NCI-H2171 treated with DMSO at 0.1 percent for 48 hours (cell line): ENCODE measurements around the gene F13A1.

Experiments
- DNase-seq: peaks from one replicate; lab custom pipeline; 2025; lab: John Stamatoyannopoulos, UW

The F13A1 gene

DNA sequence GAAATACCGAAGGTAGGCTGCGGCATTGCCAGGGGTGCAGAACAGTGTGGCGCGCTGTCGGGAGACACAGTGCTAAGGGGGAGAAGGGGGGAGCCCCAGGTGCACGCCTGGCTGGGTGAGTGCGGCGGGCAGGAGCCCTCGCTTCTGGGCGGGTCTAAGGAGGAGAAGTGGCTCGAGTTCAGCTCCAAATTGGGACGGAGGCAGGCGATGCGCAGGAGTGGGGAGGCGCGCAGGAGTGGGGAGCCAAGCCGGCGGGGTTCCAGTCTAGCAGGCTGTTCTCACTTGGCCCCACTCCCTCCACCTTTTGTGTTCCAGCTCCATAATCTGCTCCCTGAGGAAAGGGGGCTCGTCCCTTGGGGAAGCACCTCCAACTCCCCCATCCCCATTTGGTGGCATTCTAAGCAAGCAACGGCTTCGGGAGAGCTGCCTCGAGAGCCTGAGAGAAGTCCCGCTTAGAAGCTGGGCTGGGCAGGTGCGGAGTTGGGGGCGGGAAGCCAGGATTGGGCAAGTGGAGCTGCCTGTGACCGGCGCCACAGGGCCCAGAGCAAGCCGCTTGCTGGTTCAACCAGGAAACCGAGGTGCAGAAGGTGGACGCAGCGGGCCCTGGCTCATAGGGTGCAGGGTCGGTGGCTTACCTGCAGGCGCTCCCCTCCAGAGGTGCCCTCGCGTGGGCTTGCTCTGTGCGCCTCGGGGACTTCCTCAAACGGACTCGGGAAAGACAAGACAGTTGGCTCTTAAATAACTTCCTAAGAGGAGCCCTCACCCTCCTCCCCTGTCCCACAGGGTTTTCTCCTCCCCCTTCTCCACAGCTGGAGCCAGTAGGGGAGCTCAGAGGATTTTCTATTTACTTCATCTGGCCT is at the start of gene F13A1:
TSS of gene F13A1 (minus strand) at position 711 of the 860 bp plus-strand sequence. CDS start 1,998 bp downstream, outside the sequence.
- DNase-seq: no peak

DNA sequence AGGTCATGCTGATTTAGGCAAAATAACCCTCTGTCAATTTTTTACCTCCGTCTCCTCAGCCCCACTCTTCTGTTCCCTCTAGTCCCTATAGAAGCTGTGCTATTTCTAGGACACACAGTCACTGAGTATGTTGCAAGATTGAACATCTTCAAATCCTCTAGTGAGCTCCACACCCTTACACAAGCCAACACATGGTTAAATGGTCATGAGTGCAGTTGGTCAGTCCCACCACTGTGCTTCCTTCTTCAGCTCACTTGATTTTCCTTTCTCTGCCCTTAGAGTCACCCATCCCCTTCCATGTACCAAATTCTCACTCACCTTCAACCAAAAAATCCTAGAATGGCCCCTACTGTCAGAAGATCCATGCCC is 48.2 kb upstream of the F13A1 start:
- no peak for DNase-seq

DNA sequence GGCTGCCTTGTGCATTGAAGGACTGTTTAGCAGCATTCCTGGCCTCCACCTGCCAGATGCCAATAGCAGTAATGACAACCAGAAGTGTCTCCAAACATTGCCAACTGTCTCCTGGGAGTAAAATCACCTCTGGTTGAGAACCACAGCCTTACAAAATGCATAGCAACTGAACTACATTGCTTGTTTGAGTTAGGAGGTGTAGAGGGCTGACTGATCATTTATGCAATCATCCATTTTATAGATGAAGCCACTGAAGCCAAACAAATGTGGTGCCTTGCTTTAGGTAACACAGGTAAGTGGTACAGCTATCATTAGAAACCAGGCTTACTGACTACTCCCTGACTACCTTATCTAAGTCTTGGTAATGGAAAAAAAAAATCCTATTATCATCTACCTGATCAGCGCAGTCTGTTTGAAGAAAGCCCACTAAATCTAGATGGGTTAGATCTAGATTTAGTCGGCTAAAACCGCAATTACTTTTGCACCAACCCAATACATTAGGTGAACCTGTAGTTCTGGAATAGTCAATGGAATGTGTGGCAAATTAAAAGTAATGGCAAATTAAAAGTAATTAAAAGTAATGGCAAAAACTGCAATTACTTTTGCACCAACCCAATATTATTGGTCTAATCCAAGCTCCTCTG is 47.7 kb upstream of the F13A1 start:
- no peak for DNase-seq

DNA sequence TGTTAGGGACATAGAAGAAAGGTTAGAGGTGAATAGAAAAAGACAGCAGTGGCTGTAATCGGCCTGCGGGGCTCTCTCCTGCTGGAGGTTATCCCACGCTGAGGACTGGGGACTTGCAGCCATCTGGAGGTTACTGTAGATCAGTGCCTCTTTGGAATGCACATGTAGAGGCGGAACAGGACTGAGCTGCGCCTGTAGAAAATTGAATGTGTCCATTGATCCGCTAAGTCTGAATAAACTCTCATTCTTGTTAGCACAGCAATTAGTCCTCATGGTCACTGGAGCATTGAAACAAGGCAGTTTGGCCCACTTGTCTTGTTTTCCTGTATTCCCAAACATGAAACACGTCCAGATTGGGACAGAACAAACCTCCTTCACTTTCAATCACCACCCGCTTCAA is 46.3 kb upstream of the F13A1 start:
- no peak for DNase-seq

DNA sequence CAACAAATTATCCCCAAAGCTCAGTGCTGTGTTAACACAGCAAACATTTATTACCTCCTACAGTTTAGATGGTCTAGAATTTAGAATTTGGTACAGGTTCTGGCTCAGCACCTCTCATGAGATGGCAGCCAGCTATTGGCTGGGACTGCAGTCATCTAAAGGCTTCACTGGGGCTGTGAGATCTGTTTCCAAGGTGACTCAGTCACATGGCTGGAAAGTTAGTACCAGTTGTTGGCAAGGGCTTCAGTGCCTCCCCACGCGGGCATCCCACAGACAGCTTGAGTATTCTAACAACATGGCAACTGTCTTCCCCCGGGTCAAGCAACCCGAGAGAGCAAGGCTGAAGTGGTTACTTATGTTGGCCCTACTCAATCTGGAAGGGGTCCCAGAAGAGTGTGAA is 44.8 kb upstream of the F13A1 start:
- DNase-seq: no peak

DNA sequence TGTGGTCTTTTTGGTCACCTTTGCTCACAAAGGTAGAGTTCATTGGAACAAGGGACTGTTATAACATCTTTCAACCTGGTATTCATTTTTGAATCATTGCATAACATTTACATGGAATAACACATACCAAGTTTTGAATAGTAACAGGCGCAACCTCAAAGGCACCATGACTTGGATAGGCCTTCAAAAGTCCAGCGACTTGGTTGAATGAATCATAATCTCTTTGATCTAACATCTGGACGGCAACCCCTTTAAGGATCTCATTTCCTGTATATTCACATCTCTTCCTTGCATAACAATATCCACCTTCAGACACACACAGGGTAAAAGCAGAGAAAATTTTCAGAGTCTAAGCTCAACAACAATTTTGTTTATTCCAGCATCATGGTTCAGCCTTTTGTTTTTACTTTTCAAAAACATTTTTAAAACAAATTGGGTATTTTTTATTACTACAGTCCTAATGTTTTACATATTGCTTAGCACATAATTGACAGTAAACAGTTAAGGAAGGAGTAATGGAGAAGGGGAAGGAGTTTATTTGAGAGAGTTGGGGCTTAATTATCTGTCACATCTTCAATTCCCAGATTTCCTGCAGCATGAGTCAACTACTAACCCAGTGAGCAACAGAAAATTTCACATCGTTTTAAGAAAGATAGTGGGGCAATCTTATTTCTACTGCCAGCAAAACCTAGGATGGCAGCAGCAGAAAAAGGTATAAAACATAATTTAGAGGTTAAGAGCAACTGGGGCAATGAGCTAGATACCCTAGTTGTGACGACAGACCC is 41.8 kb upstream of the F13A1 start:
- DNase-seq: no peak

DNA sequence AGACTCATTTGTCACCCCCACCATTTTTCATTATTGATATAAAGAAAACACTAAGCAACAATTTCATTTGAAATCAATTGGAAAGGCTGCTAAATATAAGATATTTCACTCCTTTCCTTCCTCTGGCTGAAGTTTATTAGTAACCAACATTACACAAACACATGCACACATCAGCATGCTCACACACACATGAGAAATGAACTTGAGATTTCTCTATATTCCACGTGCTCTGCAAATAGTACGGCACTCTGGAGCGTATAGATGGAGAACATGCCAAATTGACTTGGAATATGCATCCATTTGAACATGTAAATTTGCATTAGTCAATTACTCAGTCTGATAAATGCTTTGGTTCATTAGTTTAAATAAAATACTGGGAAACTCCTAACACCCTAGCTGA is 37.1 kb upstream of the F13A1 start:
- no peak for DNase-seq

DNA sequence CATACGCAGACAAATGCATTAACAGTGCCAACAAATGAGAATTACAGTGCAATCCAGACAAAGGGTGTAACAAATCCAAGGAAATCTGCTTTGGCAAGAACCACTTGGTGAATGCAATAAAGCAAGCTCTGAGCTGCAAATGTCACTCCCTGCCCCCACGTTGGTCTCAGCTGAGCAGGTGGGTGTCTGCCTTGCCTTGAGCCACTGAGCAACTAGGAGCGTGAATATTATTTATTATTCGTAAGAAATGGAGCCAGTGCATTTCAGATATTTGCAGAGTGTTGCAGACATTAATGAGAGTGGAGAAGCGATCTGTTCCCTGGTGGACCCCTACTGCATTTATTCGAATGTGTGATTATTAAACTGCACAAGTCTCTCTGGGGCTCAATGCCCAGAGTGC is 36.6 kb upstream of the F13A1 start:
- no peak for DNase-seq

DNA sequence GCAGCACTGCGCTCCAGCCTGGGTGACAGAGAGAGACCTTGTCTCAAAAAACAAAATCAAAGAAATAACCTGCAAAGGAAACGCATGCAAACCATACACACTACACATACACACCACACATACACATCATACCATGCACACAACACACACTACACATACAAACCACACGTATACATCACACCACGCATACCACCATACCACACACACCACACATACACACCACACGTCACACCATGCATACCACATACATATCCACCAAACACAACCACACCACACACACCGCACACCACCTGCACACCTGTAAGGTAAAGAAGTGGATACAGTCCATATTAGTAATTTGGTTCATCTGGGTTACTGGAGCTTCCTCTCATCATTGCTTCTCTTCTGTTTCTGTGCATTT is 32.3 kb upstream of the F13A1 start:
- no peak for DNase-seq

DNA sequence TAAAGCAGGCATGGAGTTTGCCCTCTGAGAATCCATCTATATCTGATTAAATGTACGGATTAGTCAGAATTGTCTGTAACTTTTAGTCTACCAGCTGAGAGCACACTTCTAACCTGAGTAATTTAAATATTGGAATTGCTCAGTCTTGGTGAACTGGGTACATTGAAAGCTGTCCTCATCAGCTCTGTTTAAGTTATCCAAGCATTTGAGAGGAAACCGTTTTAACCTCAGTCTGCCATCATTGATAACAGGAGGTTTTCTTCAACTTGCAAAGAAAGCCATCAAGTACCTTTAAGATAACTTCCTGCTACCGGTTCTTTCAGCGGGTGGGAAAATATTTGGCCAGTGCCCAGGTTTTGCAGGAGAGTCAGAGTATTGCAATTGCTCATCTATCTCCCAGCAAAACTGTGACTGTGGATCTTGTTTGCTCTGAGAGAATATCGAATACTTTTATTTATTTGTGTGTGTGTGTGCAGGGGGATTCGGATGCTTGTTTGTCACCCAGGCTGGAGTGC is 31.1 kb upstream of the F13A1 start:
- DNase-seq: no peak

DNA sequence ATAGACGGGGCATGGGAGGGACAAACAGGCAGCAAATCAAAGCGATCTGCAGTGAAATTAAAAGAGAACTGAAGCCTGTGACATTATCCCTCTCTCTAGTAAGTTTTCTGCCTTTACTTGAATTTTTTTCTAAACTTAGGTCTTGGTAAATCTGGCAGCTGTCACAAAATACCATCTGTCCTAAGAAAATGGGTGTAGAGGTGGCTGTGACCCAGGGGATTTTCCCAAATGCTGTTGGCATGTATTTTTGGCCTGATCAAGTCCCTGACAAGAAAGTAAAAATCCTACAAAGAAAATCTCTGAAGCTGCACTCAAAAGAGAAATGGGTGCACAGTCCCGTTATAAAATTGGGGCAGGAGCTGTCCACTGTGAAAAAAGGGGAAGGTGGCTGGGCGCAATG is 30.2 kb upstream of the F13A1 start:
- no peak for DNase-seq

DNA sequence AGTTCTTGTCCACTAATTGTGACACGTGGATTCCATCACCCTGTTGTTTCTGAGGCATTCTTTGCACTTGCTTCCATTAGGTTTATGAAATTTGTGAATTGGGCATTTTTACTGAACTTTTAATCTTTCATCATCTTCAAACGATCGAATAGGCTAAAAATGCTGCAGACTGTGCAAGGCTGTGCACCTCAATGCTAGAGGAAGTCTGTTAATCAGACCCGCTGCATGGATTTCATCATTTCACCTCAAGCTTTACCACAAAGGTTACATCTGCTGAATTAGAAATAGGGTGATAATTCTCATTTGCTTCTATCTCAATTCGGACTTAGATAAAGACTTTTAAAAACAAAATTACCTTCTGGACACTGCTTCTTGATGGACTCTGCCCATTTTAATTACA is 27.8 kb upstream of the F13A1 start:
- no peak for DNase-seq

DNA sequence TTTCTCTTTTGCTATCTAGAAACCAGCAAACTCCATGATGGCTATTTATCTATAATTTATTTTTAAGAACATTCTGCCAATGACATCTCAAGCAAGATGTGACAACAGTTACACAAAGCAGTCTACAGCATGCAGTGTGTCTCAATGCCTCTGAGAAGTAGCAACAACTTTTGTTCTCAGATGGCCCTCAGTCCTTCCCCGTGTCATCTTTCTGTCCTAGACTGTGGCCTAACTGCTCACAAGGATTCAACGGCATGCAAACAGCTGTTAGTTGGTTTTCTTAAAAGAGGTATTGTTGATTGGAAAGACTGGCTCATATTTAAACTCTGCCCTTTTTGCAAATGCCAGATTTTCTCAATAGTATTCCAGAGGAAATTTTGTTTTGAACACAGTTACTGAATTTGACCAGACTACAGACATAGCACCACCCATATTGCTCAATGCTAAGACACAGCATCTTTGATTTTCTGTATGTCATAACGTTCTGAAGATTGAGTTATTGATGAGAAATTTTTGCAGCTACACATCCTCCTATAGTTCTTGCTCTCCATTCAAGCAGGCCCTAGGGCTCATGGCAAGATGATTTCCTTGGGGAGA is 26.1 kb upstream of the F13A1 start:
- no peak for DNase-seq

DNA sequence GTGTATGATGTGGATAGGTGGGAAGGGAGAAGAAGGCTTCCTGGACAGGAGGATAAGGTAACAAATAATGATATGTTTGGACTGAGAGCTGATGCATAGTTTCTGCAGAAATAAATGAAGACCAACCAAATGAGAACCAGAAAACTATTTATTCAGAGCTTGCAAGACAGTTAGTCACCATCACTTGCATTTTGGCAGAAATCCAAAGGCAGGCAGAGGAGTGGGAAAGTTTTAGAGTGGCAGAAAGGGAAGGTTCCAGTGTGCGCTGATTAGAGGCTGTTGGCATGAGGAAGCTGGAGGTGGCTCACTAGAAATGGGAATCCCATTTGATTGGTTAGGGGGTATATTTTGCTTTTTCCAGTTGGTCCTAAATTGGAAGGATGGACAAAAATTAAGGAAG is 13.0 kb upstream of the F13A1 start:
- no peak for DNase-seq

DNA sequence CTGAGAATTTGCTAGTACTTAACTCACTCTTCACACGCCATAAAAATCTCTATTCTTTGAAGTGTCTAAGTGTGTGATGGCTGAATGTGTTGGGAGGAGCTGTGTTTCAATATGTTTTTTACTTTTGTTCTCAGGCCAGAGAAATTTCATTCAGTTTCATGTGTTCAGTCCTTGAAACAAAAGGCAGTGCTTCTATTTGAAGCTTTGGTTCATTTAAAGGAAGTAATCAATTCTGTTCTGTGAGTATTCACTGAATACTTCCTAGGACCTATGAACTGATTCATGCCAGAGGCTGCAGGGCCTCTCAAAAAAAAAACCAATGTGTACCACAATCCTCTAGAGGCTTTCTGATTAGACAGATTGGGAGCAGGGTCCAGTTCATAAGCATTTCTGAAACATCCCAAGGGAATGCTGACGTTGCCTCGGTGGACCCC is 12.4 kb upstream of the F13A1 start:
- no peak for DNase-seq

DNA sequence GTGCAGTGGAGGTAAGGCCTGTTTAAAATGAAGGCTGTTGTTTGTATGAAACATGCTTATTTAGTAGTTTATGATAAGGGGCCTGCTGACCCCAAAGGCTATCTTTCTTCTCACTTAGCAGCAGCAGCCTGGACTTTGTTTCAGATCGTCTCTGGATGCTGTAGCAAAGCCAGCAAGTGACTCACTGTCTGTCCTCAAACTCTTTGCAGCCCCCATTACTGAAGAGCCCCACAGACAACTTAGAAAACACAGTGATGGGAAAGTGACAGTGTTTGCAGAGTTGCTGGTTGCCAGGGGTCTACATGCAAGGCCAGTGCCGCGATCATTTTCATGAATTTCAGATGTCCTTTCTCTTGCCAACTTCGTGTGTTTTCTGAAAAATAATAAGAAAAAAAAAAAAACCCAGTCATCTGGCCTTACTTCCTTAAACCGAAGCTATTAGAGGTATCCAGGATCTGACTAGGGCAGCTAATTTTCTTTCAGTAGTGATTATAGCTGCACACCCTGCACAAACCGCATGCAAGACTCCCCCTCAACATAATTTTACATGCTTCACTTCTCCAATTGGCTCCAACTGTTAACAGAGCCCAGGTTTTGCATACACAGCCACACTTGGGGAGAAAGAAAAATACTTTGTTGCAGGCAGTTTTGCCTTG is 11.6 kb upstream of the F13A1 start:
- no peak for DNase-seq

DNA sequence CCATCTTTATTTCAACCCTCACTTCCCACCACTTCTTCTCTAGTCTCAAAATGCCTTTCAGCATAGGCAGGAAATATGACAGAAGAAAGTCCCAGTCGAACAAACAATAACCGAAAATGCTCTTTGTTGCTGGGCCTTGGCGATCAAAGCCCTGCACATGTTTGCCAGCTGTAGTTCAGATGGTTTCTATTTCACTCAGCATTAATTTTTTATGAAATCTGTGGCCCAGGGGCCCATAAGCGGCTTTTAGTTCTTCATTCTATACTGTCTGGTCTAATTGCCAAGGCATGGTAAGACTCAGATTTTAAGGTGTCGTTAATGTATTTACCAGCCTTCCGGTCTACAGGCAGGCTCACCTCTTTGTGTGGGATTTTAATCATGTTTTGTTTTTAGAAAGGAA is 10.9 kb upstream of the F13A1 start:
- DNase-seq: no peak

DNA sequence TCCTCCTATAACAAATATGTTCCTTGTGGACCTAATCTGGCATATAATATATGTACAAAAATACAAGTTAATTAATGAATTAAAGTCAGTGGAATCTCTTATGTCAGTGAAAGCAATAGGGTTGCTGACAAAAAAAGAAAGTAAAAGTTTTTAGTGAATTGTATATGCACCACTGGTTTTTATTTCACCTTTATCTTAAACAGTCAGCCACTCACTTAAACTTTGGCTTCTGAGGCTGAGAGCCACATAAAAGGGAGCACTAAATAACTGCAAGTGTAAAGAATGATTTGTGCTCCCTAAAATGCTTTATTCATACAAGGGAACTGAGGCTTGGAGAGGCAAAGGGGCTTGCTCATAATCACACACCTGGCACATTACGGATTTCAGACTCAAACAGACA is 9.9 kb upstream of the F13A1 start:
- DNase-seq: no peak

DNA sequence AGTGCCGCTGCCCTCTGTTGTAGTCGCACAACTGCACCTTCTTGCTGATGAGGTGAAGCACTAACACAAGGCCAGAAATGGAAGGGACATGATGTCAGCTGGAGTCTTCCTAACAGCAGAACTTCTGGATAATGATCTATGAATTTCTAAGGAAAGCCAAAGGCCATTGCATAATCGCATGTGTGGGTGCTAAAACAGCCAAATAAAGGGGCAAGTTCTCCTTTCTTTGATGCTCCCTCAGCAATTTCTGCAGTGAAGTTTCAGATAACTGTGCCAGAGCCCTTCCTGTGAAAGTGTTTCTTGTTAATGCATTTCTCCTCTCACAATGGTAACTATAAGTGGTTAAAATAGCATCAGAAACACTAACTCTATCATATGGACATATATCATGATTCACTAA is 8.0 kb upstream of the F13A1 start:
- no peak for DNase-seq

DNA sequence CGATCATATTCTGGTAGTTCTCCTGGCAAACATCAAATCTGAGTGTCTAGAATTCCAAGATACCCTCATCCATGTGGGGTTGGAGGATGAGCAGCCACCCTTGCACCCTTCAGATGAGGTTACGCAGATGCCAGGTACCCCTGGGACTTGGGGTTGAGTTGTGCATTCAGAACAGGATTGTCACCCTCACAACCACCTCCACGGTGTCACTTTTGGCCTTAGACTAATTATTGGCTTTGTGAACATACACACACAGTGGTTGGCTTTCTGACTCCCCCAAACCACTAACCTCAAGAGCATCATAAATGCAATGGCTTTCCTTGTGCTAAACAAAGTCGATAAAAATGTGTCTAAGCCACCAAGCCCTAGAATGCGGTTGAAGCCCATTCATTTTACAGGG is 2.9 kb upstream of the F13A1 start:
- DNase-seq: no peak

DNA sequence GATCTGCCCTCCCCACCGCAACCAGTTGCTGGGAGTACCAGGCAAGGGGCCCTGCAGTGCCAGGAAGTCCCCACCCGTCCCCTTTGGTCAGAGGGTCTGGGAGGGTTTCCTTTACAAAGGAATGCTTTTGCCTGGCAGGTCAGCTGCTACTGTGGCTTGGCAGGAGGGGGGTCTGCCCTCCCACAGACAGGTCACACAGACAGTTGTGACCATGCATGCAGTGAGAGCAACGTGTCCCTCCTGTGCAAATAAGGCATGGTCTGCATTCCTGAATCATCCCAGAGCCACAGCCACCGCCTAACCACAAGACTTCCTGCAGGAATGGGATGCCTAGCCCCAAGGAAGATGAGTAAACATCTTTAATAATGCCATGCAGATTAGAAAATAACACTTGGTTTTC is 439 bp upstream of the F13A1 start:
- DNase-seq: no peak
